Smooth muscle cell of the brain vasculature (primary cell): Measurements from ENCODE around the gene ISCA2.
"Not testable (repeated sequence)": the region's sequence is repeated elsewhere in the genome, so short reads cannot be mapped to it uniquely, and the experiment has no call there.

Source experiments
- DNase-seq: peaks from one replicate; pipeline ENCODE4 v3.0.0-alpha.2; 2012; ENCODE audit warnings: low read depth, low spot score

The ISCA2 gene, protein sequence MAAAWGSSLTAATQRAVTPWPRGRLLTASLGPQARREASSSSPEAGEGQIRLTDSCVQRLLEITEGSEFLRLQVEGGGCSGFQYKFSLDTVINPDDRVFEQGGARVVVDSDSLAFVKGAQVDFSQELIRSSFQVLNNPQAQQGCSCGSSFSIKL

DNA sequence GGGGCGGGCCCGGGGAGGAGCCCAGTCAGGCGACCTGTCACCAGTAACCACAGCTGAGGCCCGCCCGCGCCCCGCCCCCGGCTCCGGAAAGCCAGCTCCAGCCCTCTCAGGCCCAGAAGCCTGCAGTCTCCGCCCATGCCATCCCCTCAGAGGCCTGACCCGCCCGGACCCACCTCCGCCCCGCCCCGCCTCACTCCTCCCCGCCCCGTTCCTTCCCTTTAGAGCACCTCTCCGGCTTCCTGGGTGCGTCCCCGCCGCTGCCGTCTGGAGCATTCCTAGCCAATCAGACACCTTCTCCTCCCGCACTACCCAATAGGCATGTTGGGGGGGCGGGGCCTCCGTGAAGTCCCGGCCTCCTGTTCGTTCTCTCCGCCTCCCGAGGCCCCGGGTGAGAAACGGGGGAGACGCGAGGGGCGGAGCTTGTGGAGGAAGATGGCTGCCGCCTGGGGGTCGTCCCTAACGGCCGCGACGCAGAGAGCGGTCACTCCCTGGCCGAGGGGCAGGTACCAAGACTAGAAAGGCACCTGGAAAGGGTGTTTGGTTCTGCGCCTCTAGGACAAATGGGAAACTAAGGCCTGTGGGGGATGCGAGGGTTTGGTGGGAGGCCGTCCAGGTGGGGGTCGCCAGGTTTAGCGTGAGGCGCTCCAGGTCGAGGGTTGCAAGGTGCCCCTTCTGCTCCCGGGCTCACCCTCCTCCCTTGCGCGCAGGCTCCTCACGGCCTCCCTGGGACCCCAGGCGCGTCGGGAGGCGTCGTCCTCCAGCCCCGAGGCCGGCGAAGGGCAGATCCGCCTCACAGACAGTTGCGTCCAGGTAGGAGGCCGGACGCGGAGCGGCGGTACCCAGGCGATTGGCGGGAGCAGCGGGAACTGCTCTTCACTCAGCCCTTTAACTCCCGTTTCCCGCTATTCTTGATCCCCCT is at the start of gene ISCA2:
ISCA2 (plus strand) TSS at position 423 of the 919 bp plus-strand sequence; CDS start at position 433, 10 bp downstream.
- DNase-seq = peak; percentile 99

DNA sequence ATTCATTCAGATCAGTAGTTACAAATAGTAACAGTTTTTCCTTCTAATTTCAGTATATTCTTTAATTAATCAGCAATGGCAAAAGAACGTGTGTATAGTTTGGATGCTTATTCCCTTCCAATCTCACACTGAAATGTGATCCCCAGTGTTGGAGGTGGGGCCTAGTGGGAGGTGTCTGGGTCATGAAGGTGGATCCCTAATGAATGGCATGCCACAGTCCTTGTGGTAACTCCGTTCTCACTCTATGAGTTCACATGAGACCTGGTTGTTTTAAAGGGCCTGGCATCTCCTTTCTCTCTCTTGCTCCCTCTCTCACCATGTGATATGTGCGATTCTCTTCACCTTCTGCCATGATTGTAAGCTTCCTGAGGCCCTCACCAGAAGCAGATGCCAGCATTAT is 48.7 kb upstream of the ISCA2 start:
- DNase-seq = no peak

DNA sequence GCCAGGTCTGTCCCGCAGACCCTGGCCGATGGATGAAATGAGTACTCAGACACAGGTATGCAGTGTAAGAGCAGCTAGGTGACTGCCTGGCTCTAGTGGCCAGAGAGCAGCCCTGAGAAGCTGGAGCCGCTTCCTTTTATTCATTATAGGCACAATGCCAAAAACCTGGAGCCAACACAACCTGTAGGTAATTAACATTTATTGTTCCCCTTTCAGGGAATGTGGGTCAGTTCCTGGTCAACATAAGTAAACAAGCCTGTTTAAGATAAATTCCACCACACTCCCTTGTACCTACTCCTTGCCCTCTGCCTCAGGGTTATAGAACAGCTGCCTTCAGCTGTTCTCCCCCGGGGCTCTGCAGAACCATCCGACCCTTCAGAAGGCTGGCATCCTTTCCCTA is 39.2 kb upstream of the ISCA2 start:
- DNase-seq = not testable (repeated sequence)

- DNase-seq = no peak
These were observed 36.6 kb upstream of the ISCA2 start for GRCh38 chr14:74456684-74457564.

- no peak for DNase-seq
These were observed 36.0 kb upstream of the ISCA2 start for GRCh38 chr14:74457565-74457895.

DNA sequence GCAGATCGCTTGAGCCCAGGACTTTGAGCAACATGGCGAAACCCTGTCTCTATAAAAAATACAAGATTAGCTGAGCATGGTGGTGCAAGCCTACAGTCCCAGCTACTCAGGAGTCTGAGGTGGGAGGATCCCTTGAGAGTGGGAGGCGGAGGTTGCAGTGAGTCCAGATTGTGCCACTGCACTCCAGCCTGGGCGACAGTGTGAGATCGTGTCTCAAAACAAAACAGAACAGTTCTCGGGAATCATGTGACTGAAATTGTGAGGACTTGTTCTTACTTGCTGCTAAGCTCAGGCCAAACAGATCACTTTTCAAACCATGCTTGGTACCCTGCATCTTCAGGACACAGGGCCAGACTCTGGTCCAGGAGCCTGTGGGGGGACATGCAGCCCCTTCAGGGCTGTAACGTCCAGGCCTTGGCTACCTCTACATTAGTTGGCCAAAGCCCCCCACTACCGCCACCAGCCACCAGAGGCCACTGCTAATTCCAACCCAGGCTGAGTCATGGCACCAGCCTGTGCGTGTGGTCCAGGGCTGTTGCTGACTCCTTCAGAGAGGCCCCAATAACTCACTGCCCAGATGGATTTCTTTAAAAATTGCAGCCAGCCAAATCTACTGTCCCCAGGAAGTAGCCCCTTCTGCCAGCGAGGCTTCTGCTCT is 34.1 kb upstream of the ISCA2 start:
- peak; percentile 17 for DNase-seq

- DNase-seq = no peak
These were observed 33.6 kb upstream of the ISCA2 start for GRCh38 chr14:74459976-74460375.

- no peak for DNase-seq
These were observed 30.6 kb upstream of the ISCA2 start for GRCh38 chr14:74462993-74463392.

GRCh38 chr14:74463697-74464096 is 29.9 kb upstream of the ISCA2 start:
- DNase-seq = no peak

- no peak for DNase-seq
These were observed 28.8 kb upstream of the ISCA2 start for GRCh38 chr14:74464785-74465184.

DNA sequence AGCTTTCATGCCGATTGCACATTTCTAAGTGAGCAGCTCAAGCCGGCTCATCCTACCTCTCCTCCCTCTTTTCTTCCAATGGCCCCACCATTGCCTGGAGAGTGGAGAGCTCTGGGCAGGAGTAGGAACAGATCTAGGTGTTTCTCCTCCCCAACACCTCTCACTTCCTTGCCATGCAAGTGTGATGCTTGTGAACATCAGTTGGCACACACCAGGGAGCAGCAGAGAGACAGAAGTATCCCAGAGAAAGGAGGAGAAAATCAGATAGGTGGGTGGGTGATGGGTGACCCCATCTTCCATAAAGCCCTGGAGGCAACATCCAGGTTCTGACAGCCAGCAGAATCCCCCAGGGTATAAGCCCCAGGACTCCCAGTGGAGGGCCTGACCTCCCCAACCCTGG is 28.2 kb upstream of the ISCA2 start:
- DNase-seq = no peak

DNA sequence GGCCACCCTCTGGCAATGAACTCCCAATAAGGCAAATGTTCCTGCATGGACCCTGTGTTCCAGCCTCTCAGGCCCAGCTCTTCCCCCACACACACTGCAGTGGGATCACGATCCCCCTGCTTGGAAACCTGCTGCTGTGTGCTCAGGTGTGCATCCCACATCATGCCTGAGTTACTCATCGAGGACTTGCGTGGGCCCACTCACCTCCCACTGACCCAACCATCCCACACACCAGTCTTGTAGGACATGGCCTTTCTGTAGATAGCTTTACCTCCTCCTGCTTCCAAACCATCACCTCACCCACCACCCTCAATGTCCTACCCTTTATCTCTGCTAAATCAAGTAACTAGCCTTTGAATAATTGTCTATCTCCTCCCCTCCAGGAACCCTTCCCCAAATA is 25.1 kb upstream of the ISCA2 start:
- DNase-seq = no peak

DNA sequence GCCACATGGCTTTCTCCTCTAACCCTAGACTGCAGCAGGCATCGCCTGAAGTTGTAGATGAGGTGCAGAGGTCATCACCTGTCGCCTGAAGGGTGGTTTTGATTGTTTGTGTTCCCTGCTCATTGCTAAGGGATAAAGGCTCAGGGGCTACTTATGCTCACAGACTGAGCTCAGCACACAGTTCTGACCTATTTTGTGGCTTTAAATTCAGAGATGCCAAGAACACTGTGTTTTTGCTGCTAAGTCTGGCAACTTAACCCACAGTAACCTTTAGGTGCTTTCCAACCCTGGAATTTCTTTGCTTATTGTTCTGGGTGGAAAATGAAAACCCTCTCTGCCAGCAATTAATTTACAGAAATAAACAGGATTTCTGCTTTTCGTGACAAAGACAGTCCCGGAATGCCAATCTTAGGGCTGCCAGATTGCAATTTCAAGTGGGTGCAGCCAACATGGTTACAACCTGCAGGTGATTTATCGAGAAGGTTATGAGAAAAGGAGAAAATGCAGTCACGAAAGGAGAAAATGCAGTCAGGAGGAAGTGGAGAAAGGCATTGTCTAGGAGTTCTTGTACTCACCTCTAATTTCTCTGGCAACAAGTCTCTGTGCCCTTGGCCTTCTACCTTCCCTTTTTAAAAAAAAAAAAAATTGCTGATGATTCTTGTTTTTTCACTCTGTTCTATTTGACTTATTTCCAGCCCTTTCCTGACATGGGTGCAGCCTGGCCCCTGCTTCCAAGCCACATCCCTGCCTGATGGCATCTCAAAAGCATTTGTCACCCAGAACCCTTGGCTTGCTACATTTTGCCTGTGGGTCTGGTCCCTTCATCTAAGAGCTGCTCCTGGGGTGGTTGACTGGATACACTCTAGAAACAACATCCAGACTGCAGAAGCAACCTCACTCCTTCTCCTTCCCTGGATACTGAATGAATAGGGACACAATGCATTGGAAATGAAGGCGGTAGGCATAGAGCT is 23.7 kb upstream of the ISCA2 start:
- no peak for DNase-seq

- DNase-seq = no peak
These were observed 21.0 kb upstream of the ISCA2 start for GRCh38 chr14:74472601-74473000.

DNA sequence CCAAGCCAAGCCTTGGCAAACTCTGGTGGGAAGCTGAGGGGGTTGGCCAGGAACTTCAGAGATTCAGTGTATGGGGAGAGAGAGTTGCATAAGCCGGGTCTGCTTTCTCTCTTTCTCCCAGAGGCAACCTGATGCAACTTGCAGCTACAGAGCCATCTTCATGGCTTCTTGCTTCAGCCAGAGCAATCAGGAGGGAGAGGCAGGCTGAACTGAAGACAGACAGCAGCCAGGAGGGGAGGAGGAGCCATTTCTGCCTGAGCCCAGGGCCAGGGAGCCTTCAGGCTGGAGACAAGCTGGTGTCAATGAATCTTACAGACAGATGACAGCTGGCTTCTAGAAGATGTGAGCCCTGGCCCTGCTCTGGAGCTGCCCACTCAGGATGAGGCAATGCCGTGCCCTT is 19.2 kb upstream of the ISCA2 start:
- DNase-seq = no peak

DNA sequence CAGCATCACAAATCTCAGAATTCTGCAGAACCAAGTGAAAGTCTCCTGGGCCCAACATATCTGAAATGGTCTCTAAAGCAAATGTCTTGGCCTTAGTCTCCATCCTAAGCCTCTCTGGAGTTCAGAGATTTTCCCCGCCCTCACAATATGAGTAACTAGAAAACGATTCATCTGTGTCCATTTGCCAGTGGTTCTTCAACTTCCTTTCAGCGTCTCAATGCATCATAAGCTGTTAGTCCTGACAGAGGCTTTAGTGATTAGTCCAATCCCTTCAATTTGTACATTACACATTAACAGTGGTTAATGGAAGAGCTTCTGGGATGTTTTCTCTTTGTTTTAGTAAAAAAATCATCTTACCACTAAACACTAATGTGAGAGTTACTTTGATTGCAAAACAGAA is 17.9 kb upstream of the ISCA2 start:
- no peak for DNase-seq

- no peak for DNase-seq
These were observed 17.5 kb upstream of the ISCA2 start for GRCh38 chr14:74476107-74476506.

GRCh38 chr14:74476607-74477006 is 17.0 kb upstream of the ISCA2 start:
- no peak for DNase-seq

- DNase-seq = no peak
These were observed 14.4 kb upstream of the ISCA2 start for GRCh38 chr14:74478996-74479635.

DNA sequence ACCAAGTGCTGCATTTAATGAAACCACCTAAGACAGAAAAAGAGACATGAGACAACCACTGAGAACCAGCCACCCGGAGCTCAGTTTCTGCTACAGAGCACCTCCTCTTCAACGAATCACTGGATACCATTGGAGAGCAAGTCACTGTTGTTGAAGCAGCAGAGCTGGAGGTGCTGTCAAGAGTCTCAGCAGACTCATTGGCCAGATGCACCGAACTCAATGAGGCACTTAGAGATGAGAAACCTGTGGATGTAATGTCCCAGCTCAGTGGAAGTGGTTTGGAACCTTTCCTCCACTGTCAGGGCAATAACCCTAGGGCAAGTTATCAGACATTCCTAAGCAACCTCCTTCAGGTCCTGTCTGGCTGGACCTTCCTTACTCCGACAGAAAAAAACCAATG is 13.5 kb upstream of the ISCA2 start:
- no peak for DNase-seq
